Activated T-helper 1 cell treated with Interleukin-2 at 50 U/mL for 16 hours (primary cell): ENCODE data around the gene NUAK2.

Experiments used
- DNase-seq: peaks from one replicate; pipeline ENCODE4 v3.0.0-alpha.2; 2020; ENCODE audit warnings: low read depth

Gene NUAK2

GRCh38 chr1:205273551-205273982 lies 48.0 kb downstream of the NUAK2 start:
- peak; percentile 72 for DNase-seq

GRCh38 chr1:205272536-205272935 lies 49.0 kb downstream of the NUAK2 start:
- DNase-seq: no peak

GRCh38 chr1:205271745-205272144 lies 49.8 kb downstream of the NUAK2 start:
- DNase-seq: no peak

GRCh38 chr1:205271277-205271676 lies 50.3 kb downstream of the NUAK2 start:
- no peak for DNase-seq

GRCh38 chr1:205270764-205271163 lies 50.8 kb downstream of the NUAK2 start:
- DNase-seq: no peak

- DNase-seq: no peak
These were observed 51.3 kb downstream of the NUAK2 start for GRCh38 chr1:205270271-205270670.

- DNase-seq: no peak
These were observed 51.8 kb downstream of the NUAK2 start for GRCh38 chr1:205269711-205270110.

GRCh38 chr1:205268846-205269680 lies 52.5 kb downstream of the NUAK2 start:
- no peak for DNase-seq

- DNase-seq: no peak
These were observed 54.1 kb downstream of the NUAK2 start for GRCh38 chr1:205267306-205267902.

GRCh38 chr1:205266611-205267305 lies 54.8 kb downstream of the NUAK2 start:
- DNase-seq: no peak

- DNase-seq: no peak
These were observed 57.9 kb downstream of the NUAK2 start for GRCh38 chr1:205263580-205264190.

GRCh38 chr1:205262731-205263171 lies 58.8 kb downstream of the NUAK2 start:
- no peak for DNase-seq

- DNase-seq: no peak
These were observed 59.4 kb downstream of the NUAK2 start for GRCh38 chr1:205261946-205262691.

- DNase-seq: no peak
These were observed 60.4 kb downstream of the NUAK2 start for GRCh38 chr1:205260948-205261732.

- DNase-seq: no peak
These were observed 61.5 kb downstream of the NUAK2 start for GRCh38 chr1:205259998-205260397.

GRCh38 chr1:205259324-205259832 lies 62.2 kb downstream of the NUAK2 start:
- DNase-seq: no peak

- no peak for DNase-seq
These were observed 62.8 kb downstream of the NUAK2 start for GRCh38 chr1:205258719-205259118.

GRCh38 chr1:205258261-205258691 lies 63.3 kb downstream of the NUAK2 start:
- DNase-seq: no peak

- DNase-seq: no peak
These were observed 63.8 kb downstream of the NUAK2 start for GRCh38 chr1:205257735-205258134.

GRCh38 chr1:205256951-205257625 lies 64.5 kb downstream of the NUAK2 start:
- DNase-seq: no peak
